Fibroblast of lung (primary cell): ENCODE results near the gene HCN1. TPM values are rescaled to one million over a fixed set of nuclear protein-coding genes. Genes with fewer than 3 reads are reported as not detected.

Experiments
- DNase-seq, 2 donors: peaks; one replicate each; pipeline versions ENCODE4 v3.0.0 to v3.0.0-alpha.2; 2010; ENCODE audit warnings: low read depth in 2 of 2
- H2AFZ ChIP-seq: 2 replicates; pipeline ENCODE4 v1.5.1; 2012; ENCODE audit warnings: low read length, control low read depth, inconsistent platforms
- H3K27ac ChIP-seq: 2 replicates; pipeline ENCODE4 v1.5.1; 2011; ENCODE audit warnings: low read length, control low read depth; ENCODE audit not compliant: insufficient read depth
- H3K27me3 ChIP-seq: 2 replicates; pipeline ENCODE4 v1.5.1; 2011; ENCODE audit warnings: mild to moderate bottlenecking, low read length; ENCODE audit not compliant: control insufficient read depth, insufficient read depth
- H3K36me3 ChIP-seq: 2 replicates; pipeline ENCODE4 v1.5.1; 2011; ENCODE audit warnings: low read length; ENCODE audit not compliant: control insufficient read depth, insufficient read depth
- H3K4me1 ChIP-seq: 2 replicates; pipeline ENCODE4 v1.5.1; 2011; ENCODE audit warnings: low read length; ENCODE audit not compliant: control insufficient read depth, insufficient read depth; ENCODE audit errors: extremely low read depth
- H3K4me2 ChIP-seq: 2 replicates; pipeline ENCODE4 v1.5.1; 2011; ENCODE audit warnings: low read length, control low read depth; ENCODE audit not compliant: insufficient read depth; ENCODE audit errors: extremely low read depth
- H3K4me3 ChIP-seq, 4 experiments: fragments of 200-600 bp in 1 of 4; sonication (generic) in 1 of 4; replicated peaks in 1 of 4; 2 replicates each; pipeline ENCODE4 v1.5.1; 2011 to 2016; ENCODE audit warnings: low read length in 4 of 4, low read depth in 3 of 4, mild to moderate bottlenecking in 3 of 4, control low read depth in 2 of 4, inconsistent platforms in 1 of 4, mixed read lengths in 1 of 4; ENCODE audit not compliant: insufficient read depth in 1 of 4; ENCODE audit errors: control extremely low read depth in 1 of 4
- H3K79me2 ChIP-seq: 2 replicates; pipeline ENCODE4 v1.5.1; 2012; ENCODE audit warnings: mild to moderate bottlenecking, low read length, inconsistent platforms; ENCODE audit not compliant: control insufficient read depth, insufficient read depth
- H3K9ac ChIP-seq: 2 replicates; pipeline ENCODE4 v1.5.1; 2011; ENCODE audit warnings: mild to moderate bottlenecking, low read length, control low read depth; ENCODE audit not compliant: insufficient read depth
- H3K9me3 ChIP-seq: 2 replicates; pipeline ENCODE4 v1.5.1; 2012; ENCODE audit warnings: low read depth, low read length; ENCODE audit not compliant: control insufficient read depth, insufficient read depth
- H4K20me1 ChIP-seq: 2 replicates; pipeline ENCODE4 v1.5.1; 2011; ENCODE audit warnings: low read length; ENCODE audit not compliant: control insufficient read depth, insufficient read depth; ENCODE audit errors: extremely low read depth
- CTCF ChIP-seq, 2 donors: IDR thresholded peaks in 1 of 2; conservative IDR thresholded peaks in 1 of 2; 1 replicate in 1 of 2; 2 replicates in 1 of 2; pipeline ENCODE4 v1.5.1; 2011 to 2012; ENCODE audit warnings: low read length in 2 of 2, control low read depth in 1 of 2, inconsistent platforms in 1 of 2, low read depth in 1 of 2, mild to moderate bottlenecking in 1 of 2
- EZH2 ChIP-seq: IDR thresholded peaks from 2 replicates; pipeline ENCODE4 v1.5.1; 2012; ENCODE audit warnings: low read length, control low read depth, mild to moderate bottlenecking; ENCODE audit errors: missing control alignments
- polyA plus RNA-seq, 2 donors: library from polyadenylated mRNA; depleted of rRNA in 1 of 2; stranded (reverse) in 1 of 2; unstranded in 1 of 2; fragments of >200 nt; gene quantifications; 2 replicates each; pipeline ENCODE4 v1.2.1, GENCODE V29; 2011 to 2012; ENCODE audit warnings: missing spikeins in 1 of 2
- total RNA-seq: library from RNA; depleted of rRNA; stranded (reverse); fragments of >200 nt; gene quantifications from 2 replicates; pipeline ENCODE4 v1.2.1, GENCODE V29; 2014

HCN1 gene
- total and polyA plus RNA-seq, 2 donors (not counting 1 experiment from before 2014, with no cell fraction given): not detected

- no peak overlapping the region for H3K4me2 ChIP-seq
- no peaks in the 10 kb centered on the region for H3K79me2 ChIP-seq
- H3K9ac ChIP-seq: no peak overlapping the region
- H4K20me1 ChIP-seq: no peaks in the 10 kb centered on the region
- no peak overlapping the region for H2AFZ ChIP-seq
- no peaks in the 10 kb centered on the region for H3K9me3 ChIP-seq
- H3K4me1 ChIP-seq: no peaks in the 10 kb centered on the region
- no peak for DNase-seq
- H3K27me3 ChIP-seq: no peaks in the 10 kb centered on the region
- H3K4me3 ChIP-seq: no peak overlapping the region
- H3K36me3 ChIP-seq: no peaks in the 10 kb centered on the region
- no peak overlapping the region for H3K27ac ChIP-seq
- TF ChIP-seq CTCF (conservative IDR thresholded peaks at IDR 0.05 in 1 of 2, IDR thresholded peaks at IDR 0.05 in 1 of 2; ENCODE audit: low read depth in 1 of 2, low read length in 2 of 2) (no peak), EZH2 (no peak)
Measured at GRCh38 chr5:45691656-45692055, 4.5 kb downstream of the HCN1 start.

- TF ChIP-seq EZH2: no peak
- no peak for TF ChIP-seq CTCF (conservative IDR thresholded peaks at IDR 0.05 in 1 of 2, IDR thresholded peaks at IDR 0.05 in 1 of 2; ENCODE audit: low read depth in 1 of 2, low read length in 2 of 2)
- H3K4me3 ChIP-seq: no peak overlapping the region
- no peak overlapping the region for H3K27ac ChIP-seq
- no peaks in the 10 kb centered on the region for H3K36me3 ChIP-seq
- no peaks in the 10 kb centered on the region for H4K20me1 ChIP-seq
- H3K4me2 ChIP-seq: no peak overlapping the region
- no peaks in the 10 kb centered on the region for H3K79me2 ChIP-seq
- no peak overlapping the region for H3K9ac ChIP-seq
- no peaks in the 10 kb centered on the region for H3K9me3 ChIP-seq
- H3K27me3 ChIP-seq: no peaks in the 10 kb centered on the region
- DNase-seq: no peak
- H3K4me1 ChIP-seq: no peaks in the 10 kb centered on the region
- no peak overlapping the region for H2AFZ ChIP-seq
Measured at GRCh38 chr5:45687701-45688100, 8.5 kb downstream of the HCN1 start.

- H2AFZ ChIP-seq: no peak overlapping the region
- no peaks in the 10 kb centered on the region for H4K20me1 ChIP-seq
- TF ChIP-seq EZH2: no peak
- no peak for TF ChIP-seq CTCF (conservative IDR thresholded peaks at IDR 0.05 in 1 of 2, IDR thresholded peaks at IDR 0.05 in 1 of 2; ENCODE audit: low read depth in 1 of 2, low read length in 2 of 2)
- H3K27ac ChIP-seq: no peak overlapping the region
- no peaks in the 10 kb centered on the region for H3K4me1 ChIP-seq
- no peak overlapping the region for H3K4me3 ChIP-seq
- no peaks in the 10 kb centered on the region for H3K36me3 ChIP-seq
- no peak overlapping the region for H3K9ac ChIP-seq
- H3K27me3 ChIP-seq: no peaks in the 10 kb centered on the region
- no peak for DNase-seq
- no peaks in the 10 kb centered on the region for H3K79me2 ChIP-seq
- H3K4me2 ChIP-seq: no peak overlapping the region
- H3K9me3 ChIP-seq: no peaks in the 10 kb centered on the region
Measured at GRCh38 chr5:45686620-45687019, 9.6 kb downstream of the HCN1 start.
